ENCODE measurements around the gene ZNF90. TPM values are rescaled to one million over a fixed set of nuclear protein-coding genes. Genes with fewer than 3 reads are reported as not detected.

The ZNF90 gene
- total and polyA plus RNA-seq, 2 of the 4 experiments (the other 2 are of a cell fraction) = 0.36 to 0.38 TPM

- H4K8ac ChIP-seq (ENCODE audit: low read depth in 2 of 2, low read length in 2 of 2) = no peak overlapping the region
- no peak overlapping the region for H2AFZ ChIP-seq (replicated peaks; ENCODE audit: low read length, poor library complexity)
- H4K5ac ChIP-seq (ENCODE audit: low read depth, low read length) = no peak overlapping the region
- no peak overlapping the region for H2BK5ac ChIP-seq (ENCODE audit: low read depth, low read length, poor library complexity, severe bottlenecking)
- dilution Hi-C loops (cut with HindIII; ENCODE audit: low sequenced_read_pairs, unreplicated experiment) (no loop called here), in situ Hi-C loops (cut with MboI; ENCODE audit: low sequenced_read_pairs) (no loop called here), intact Hi-C loops (cut with micrococcal nuclease) (no loop called here)
- H2BK20ac ChIP-seq (ENCODE audit: low read depth, low read length) = no peak overlapping the region
- H3K23ac ChIP-seq (ENCODE audit: low read depth, low read length) = no peak overlapping the region
- H4K20me1 ChIP-seq (ENCODE audit: insufficient read depth, low read length) = no peaks in the 10 kb centered on the region
- peaks cover 4% of the 10 kb centered on the region for H3K9me3 ChIP-seq (ENCODE audit: control insufficient read depth, insufficient read depth, low read length)
- no peaks in the 10 kb centered on the region for H3K27me3 ChIP-seq (ENCODE audit: control insufficient read depth, insufficient read depth, low read length)
- H2BK120ac ChIP-seq (ENCODE audit: low read depth, low read length) = no peak overlapping the region
- ChIA-PET POLR2A (ENCODE audit: unreplicated experiment) (no interaction called here), CTCF (no interaction called here)
- H3K9me1 ChIP-seq (ENCODE audit: insufficient read depth, low read length) = no peaks in the 10 kb centered on the region
- no TSS peak for BruUV-seq (replicated peaks)
- no peak overlapping the region for H3K56ac ChIP-seq (ENCODE audit: extremely low read depth, insufficient read depth, low read length)
- DNase-seq = no peak
- H3K4ac ChIP-seq (ENCODE audit: low read depth, low read length) = no peak overlapping the region
- H3K14ac ChIP-seq (replicated peaks; ENCODE audit: low read depth, low read length) = no peak overlapping the region
- H3K79me1 ChIP-seq (ENCODE audit: low read depth in 1 of 2, low read length in 2 of 2) = no peaks in the 10 kb centered on the region
- ATAC-seq (ENCODE audit: low read depth) = no peak
- TF ChIP-seq MXI1 (IDR thresholded peaks at IDR 0.05; ENCODE audit: borderline replicate concordance, low read depth, low read length) (no peak), RAD21 (IDR thresholded peaks at IDR 0.05; ENCODE audit: low read length) (no peak), BHLHE40 (IDR thresholded peaks at IDR 0.05; ENCODE audit: low read depth, low read length) (no peak), RCOR1 (IDR thresholded peaks at IDR 0.05; ENCODE audit: insufficient replicate concordance, low read length) (no peak), SMC3 (IDR thresholded peaks at IDR 0.05; ENCODE audit: low read depth, low read length) (no peak), CTCF (conservative IDR thresholded peaks at IDR 0.05; ENCODE audit: low read depth, low read length) (no peak), FOS (IDR thresholded peaks at IDR 0.05; ENCODE audit: low read depth, low read length) (no peak), CHD1 (IDR thresholded peaks at IDR 0.05; ENCODE audit: low read depth, low read length) (no peak), NFE2L2 (IDR thresholded peaks at IDR 0.05; ENCODE audit: low read depth, low read length) (no peak), MAFK (IDR thresholded peaks at IDR 0.05; ENCODE audit: low read depth, low read length) (no peak), ELK1 (IDR thresholded peaks at IDR 0.05; ENCODE audit: borderline replicate concordance, low read depth, low read length) (no peak), MAZ (IDR thresholded peaks at IDR 0.05; ENCODE audit: borderline replicate concordance, low read depth, low read length) (no peak), CEBPB (IDR thresholded peaks at IDR 0.05; ENCODE audit: low read depth, low read length) (no peak), POLR2A (IDR thresholded peaks at IDR 0.05; ENCODE audit: low read depth, low read length) (no peak), RFX5 (IDR thresholded peaks at IDR 0.05; ENCODE audit: low read depth, low read length) (no peak)
- TF ChIP-seq, protein P1, sequence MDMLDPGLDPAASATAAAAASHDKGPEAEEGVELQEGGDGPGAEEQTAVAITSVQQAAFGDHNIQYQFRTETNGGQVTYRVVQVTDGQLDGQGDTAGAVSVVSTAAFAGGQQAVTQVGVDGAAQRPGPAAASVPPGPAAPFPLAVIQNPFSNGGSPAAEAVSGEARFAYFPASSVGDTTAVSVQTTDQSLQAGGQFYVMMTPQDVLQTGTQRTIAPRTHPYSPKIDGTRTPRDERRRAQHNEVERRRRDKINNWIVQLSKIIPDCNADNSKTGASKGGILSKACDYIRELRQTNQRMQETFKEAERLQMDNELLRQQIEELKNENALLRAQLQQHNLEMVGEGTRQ (IDR thresholded peaks at IDR 0.05; ENCODE audit: low read depth, low read length) = no peak
- H3K9ac ChIP-seq (ENCODE audit: low read depth, low read length) = no peak overlapping the region
- no peak overlapping the region for H2AK5ac ChIP-seq (ENCODE audit: low read depth, low read length)
- H3K27ac ChIP-seq (ENCODE audit: insufficient read depth, low read length) = no peak overlapping the region
- no peak overlapping the region for H3K4me3 ChIP-seq (ENCODE audit: insufficient read depth, low read depth, low read length)
- no peak overlapping the region for H4K91ac ChIP-seq (ENCODE audit: insufficient read depth, low read depth, low read length)
- no peak overlapping the region for H2BK15ac ChIP-seq (ENCODE audit: low read depth, low read length)
- no CpG with 5 or more reads among the region's 5 CpGs for WGBS, 2 experiments (ENCODE audit: extremely low coverage in 2 of 2, insufficient read length in 1 of 2)
- no peak overlapping the region for H3K18ac ChIP-seq (ENCODE audit: low read depth, low read length)
- no peak overlapping the region for H2AK9ac ChIP-seq (replicated peaks; ENCODE audit: low read depth, low read length, poor library complexity)
- no peaks in the 10 kb centered on the region for H3K36me3 ChIP-seq (ENCODE audit: control insufficient read depth, insufficient read depth, low read length)
- no peaks in the 10 kb centered on the region for H3K4me1 ChIP-seq (ENCODE audit: control insufficient read depth, insufficient read depth, low read length)
- H3K4me2 ChIP-seq (ENCODE audit: low read depth, low read length) = no peak overlapping the region
These were observed 4.9 kb upstream of the ZNF90 start for GRCh38 chr19:20072936-20073335.
